Activated CD4-positive, alpha-beta T cell treated with anti-CD3 and anti-CD28 coated beads for 36 hours (primary cell): ENCODE data around the gene PIP5K1B. TPM values are rescaled to one million over a fixed set of nuclear protein-coding genes. Genes with fewer than 3 reads are reported as not detected.
A peak's percentile ranks its signal among the peaks of the same experiment; 100 is the strongest.

Experiments
- ATAC-seq: fragments of 200-7000 bp; cut with Tn5 transposase; one replicate; pipeline ENCODE4 v1.10.0; 2021; ENCODE audit warnings: mild to moderate bottlenecking, moderate library complexity
- CTCF ChIA-PET: fragments of 350-600 bp; sonication (Branson Sonifier 250); formaldehyde crosslinking; loops from one replicate; lab custom pipeline; 2021; ENCODE audit warnings: antibody characterized with exemption; lab: Charles Lee
- POLR2A ChIA-PET: fragments of 350-600 bp; sonication (Branson Sonifier 250); formaldehyde crosslinking; loops from one replicate; lab custom pipeline; 2021; ENCODE audit warnings: antibody characterized with exemption, inconsistent platforms; lab: Charles Lee
- DNase-seq: peaks from one replicate; pipeline ENCODE4 v3.0.0-alpha.2; 2020
- H3K27ac Mint-ChIP-seq: one replicate; pipeline ENCODE4 v1.8.0; 2021; ENCODE audit warnings: mixed read lengths
- H3K27me3 Mint-ChIP-seq: one replicate; pipeline ENCODE4 v1.8.0; 2021; ENCODE audit warnings: mixed read lengths
- H3K36me3 Mint-ChIP-seq: one replicate; pipeline ENCODE4 v1.8.0; 2021; ENCODE audit warnings: low read depth, mixed read lengths
- H3K4me1 Mint-ChIP-seq: one replicate; pipeline ENCODE4 v1.8.0; 2021; ENCODE audit warnings: mixed read lengths
- H3K4me3 Mint-ChIP-seq: one replicate; pipeline ENCODE4 v1.8.0; 2021; ENCODE audit warnings: mild to moderate bottlenecking, moderate library complexity, mixed read lengths
- H3K9me3 Mint-ChIP-seq: one replicate; pipeline ENCODE4 v1.8.0; 2021; ENCODE audit warnings: low read depth, mixed read lengths
- intact Hi-C, 2 experiments: fragments of 100-400 bp; cut with DNase I in 1 of 2; cut with micrococcal nuclease in 1 of 2; formaldehyde crosslinking; loops; one replicate each; pipeline versions ENCODE4 v1.14.2 to v1.15.1; 2022 to 2024; cut with DNase I, micrococcal nuclease
- total RNA-seq, 2 experiments: library from RNA; stranded (reverse); gene quantifications; one replicate each; pipeline ENCODE4 v1.2.3, GENCODE V29; 2021

PIP5K1B gene
- total RNA-seq, 2 experiments from 2014 or later: 1.6 TPM

GRCh38 chr9:68838245-68838644 is 133.2 kb downstream of the PIP5K1B start:
- H3K4me1 Mint-ChIP-seq: no peaks in the 10 kb centered on the region
- CTCF ChIA-PET: no interaction called here
- DNase-seq (no peak), ATAC-seq (no peak)
- no peaks in the 10 kb centered on the region for H3K9me3 Mint-ChIP-seq
- no peaks in the 10 kb centered on the region for H3K36me3 Mint-ChIP-seq
- POLR2A ChIA-PET: no interaction called here
- intact Hi-C loops: no loop called here
- H3K27me3 Mint-ChIP-seq: peaks cover 2% of the 10 kb centered on the region
- H3K4me3 Mint-ChIP-seq: no peak overlapping the region
- no peak overlapping the region for H3K27ac Mint-ChIP-seq

GRCh38 chr9:68841276-68842052 is 136.4 kb downstream of the PIP5K1B start:
- ChIA-PET CTCF (no interaction called here), POLR2A (no interaction called here)
- no peak for DNase-seq
- no peak for ATAC-seq
- peaks cover 4% of the 10 kb centered on the region for H3K4me1 Mint-ChIP-seq
- H3K9me3 Mint-ChIP-seq: no peaks in the 10 kb centered on the region
- H3K27ac Mint-ChIP-seq: no peak overlapping the region
- intact Hi-C loops: loop anchor here in 1 of 2 experiments (10.0 kb wide), 1 partner anchor 257 kb away; no protein-coding TSS in a partner anchor
- H3K27me3 Mint-ChIP-seq: peaks cover 2% of the 10 kb centered on the region
- no peak overlapping the region for H3K4me3 Mint-ChIP-seq
- H3K36me3 Mint-ChIP-seq: no peaks in the 10 kb centered on the region

DNA sequence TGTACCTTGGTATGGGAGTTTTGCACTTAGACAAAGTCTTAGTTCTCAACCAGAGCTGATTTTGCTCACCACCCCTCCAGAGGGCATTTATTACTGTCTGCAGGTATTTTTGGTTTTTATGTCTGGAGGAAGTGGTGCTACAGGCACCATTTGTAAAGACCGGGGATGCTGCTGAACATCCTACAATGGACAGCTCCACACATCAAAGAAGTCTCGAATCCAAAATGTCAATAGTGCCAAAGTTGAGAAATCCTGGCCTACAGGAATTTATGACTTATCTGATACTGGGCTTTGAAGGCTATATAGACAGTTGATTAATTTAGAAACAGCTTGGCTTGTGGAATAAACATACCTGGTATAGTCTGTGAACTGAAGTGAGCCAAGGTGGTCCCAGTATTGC is 137.5 kb downstream of the PIP5K1B start:
- ChIA-PET CTCF (interaction anchor here (1.1 kb wide), 1 partner anchor 31 kb away, joined by 3 read pairs; no protein-coding TSS in a partner anchor), POLR2A (no interaction called here)
- H3K4me1 Mint-ChIP-seq: peaks cover 4% of the 10 kb centered on the region
- H3K36me3 Mint-ChIP-seq: no peaks in the 10 kb centered on the region
- H3K9me3 Mint-ChIP-seq: no peaks in the 10 kb centered on the region
- H3K4me3 Mint-ChIP-seq: no peak overlapping the region
- intact Hi-C loops: loop anchor here in 1 of 2 experiments (10.0 kb wide), 1 partner anchor 258 kb away; no protein-coding TSS in a partner anchor
- ATAC-seq: no peak
- no peak for DNase-seq
- H3K27me3 Mint-ChIP-seq: peaks cover 2% of the 10 kb centered on the region
- H3K27ac Mint-ChIP-seq: no peak overlapping the region

- no peak overlapping the region for H3K27ac Mint-ChIP-seq
- H3K4me3 Mint-ChIP-seq: no peak overlapping the region
- H3K9me3 Mint-ChIP-seq: no peaks in the 10 kb centered on the region
- ChIA-PET POLR2A (no interaction called here), CTCF (interaction anchor here (1.1 kb wide), 1 partner anchor 32 kb away, joined by 3 read pairs; no protein-coding TSS in a partner anchor)
- peaks cover 4% of the 10 kb centered on the region for H3K4me1 Mint-ChIP-seq
- H3K36me3 Mint-ChIP-seq: no peaks in the 10 kb centered on the region
- ATAC-seq: no peak
- peaks cover 2% of the 10 kb centered on the region for H3K27me3 Mint-ChIP-seq
- intact Hi-C loops: loop anchor here in 1 of 2 experiments (10.0 kb wide), 1 partner anchor 258 kb away; no protein-coding TSS in a partner anchor
- no peak for DNase-seq
These were observed 138.2 kb downstream of the PIP5K1B start for GRCh38 chr9:68843239-68843638.

DNA sequence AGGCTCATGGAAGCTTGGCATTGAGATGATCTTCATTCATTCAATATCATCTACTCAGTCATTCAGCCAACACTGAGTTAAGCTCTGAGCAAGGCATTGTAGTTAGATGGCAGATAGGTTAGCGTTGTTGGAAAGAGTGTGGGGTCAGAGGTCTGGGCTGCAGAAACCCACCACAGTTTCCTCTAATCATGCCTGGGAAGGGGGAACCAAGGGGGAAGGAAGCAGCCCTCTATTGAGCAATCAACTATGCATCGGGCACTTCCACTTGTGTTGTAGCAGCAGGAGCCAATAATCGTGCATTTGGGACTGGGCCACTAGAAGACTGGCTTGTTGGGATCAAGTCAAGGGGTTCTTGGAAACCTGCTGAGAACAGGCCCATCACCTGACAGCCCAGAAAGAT is 139.1 kb downstream of the PIP5K1B start:
- POLR2A ChIA-PET: no interaction called here
- Mint-ChIP-seq H3K4me3 (no peak overlapping the region), H3K9me3 (no peaks in the 10 kb centered on the region), H3K4me1 (peaks cover 4% of the 10 kb centered on the region), H3K27ac (no peak overlapping the region), H3K36me3 (no peaks in the 10 kb centered on the region), H3K27me3 (peaks cover under 1% of the 10 kb centered on the region)
- intact Hi-C loops: loop anchor here in 1 of 2 experiments (10.0 kb wide), 1 partner anchor 259 kb away; no protein-coding TSS in a partner anchor
- CTCF ChIA-PET: interaction anchor here (0.6 to 1.8 kb wide), 3 partner anchors 25 to 94 kb away, joined by 3 to 4 read pairs (median 3); no protein-coding TSS in a partner anchor
- ATAC-seq (no peak), DNase-seq (no peak)

- no peaks in the 10 kb centered on the region for H3K27me3 Mint-ChIP-seq
- ATAC-seq (no peak), DNase-seq (peak; percentile 52)
- no peaks in the 10 kb centered on the region for H3K9me3 Mint-ChIP-seq
- no peak overlapping the region for H3K27ac Mint-ChIP-seq
- intact Hi-C loops: loop anchor here in 1 of 2 experiments (10.0 kb wide), 1 partner anchor 260 kb away; no protein-coding TSS in a partner anchor
- no peaks in the 10 kb centered on the region for H3K36me3 Mint-ChIP-seq
- H3K4me3 Mint-ChIP-seq: no peak overlapping the region
- H3K4me1 Mint-ChIP-seq: peaks cover 4% of the 10 kb centered on the region
- ChIA-PET CTCF (interaction anchor here (0.6 to 1.8 kb wide), 5 partner anchors 25 to 160 kb away, joined by 3 to 4 read pairs (median 3); no protein-coding TSS in a partner anchor), POLR2A (no interaction called here)
These were observed 139.9 kb downstream of the PIP5K1B start for GRCh38 chr9:68844631-68845612.

- ChIA-PET CTCF (interaction anchor here (0.9 kb wide), 1 partner anchor 119 kb away, joined by 3 read pairs; no protein-coding TSS in a partner anchor), POLR2A (no interaction called here)
- ATAC-seq (no peak), DNase-seq (no peak)
- peaks cover 4% of the 10 kb centered on the region for H3K4me1 Mint-ChIP-seq
- H3K27ac Mint-ChIP-seq: no peak overlapping the region
- H3K27me3 Mint-ChIP-seq: no peaks in the 10 kb centered on the region
- no peaks in the 10 kb centered on the region for H3K9me3 Mint-ChIP-seq
- intact Hi-C loops: loop anchor here in 1 of 2 experiments (10.0 kb wide), 1 partner anchor 263 kb away; no protein-coding TSS in a partner anchor
- H3K36me3 Mint-ChIP-seq: no peaks in the 10 kb centered on the region
- no peak overlapping the region for H3K4me3 Mint-ChIP-seq
These were observed 142.7 kb downstream of the PIP5K1B start for GRCh38 chr9:68847765-68848164.

DNA sequence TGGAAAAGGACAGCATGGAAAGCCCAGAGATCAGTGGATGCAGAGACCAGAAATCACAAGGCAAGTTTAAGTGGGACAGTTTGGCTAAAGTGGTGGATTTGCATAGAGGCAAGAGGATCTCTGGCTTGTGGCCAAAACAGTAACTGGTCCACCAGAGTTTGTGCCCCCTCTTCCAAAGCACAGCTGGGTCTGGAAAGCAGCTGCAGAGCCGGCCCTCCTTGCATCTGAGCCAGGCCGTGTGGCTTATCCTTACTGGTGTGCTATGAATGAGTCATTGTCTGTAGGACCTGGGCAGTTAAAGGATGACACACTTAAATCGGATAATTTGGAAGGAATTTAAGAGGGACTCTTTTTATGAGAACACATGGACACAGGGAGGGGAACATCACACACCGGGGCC is 146.6 kb downstream of the PIP5K1B start:
- Mint-ChIP-seq H3K9me3 (no peaks in the 10 kb centered on the region), H3K4me3 (no peak overlapping the region), H3K4me1 (no peaks in the 10 kb centered on the region), H3K27ac (no peak overlapping the region), H3K36me3 (no peaks in the 10 kb centered on the region), H3K27me3 (peaks cover 3% of the 10 kb centered on the region)
- intact Hi-C loops: no loop called here
- POLR2A ChIA-PET: no interaction called here
- ATAC-seq (no peak), DNase-seq (no peak)
- CTCF ChIA-PET: no interaction called here

DNA sequence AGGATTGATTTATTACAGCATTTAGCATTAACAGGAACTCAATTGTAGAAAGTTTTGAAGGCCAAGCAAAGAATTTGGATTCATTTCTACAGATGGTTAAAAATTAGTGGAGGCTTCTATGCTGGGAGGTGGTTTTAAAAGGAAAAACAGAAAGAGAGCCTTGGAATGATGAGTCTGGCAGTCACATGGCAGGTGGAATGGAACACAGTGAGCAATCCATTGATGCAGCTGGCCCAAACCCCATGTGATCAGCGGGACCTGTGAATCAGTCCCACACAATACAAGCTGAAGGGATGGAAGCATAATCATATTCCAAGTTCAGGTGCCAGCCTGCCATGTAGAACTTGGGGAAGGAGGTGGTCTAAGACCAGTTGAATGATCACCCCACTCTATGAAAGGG is 147.9 kb downstream of the PIP5K1B start:
- Mint-ChIP-seq H3K27ac (no peak overlapping the region), H3K4me1 (no peaks in the 10 kb centered on the region), H3K36me3 (no peaks in the 10 kb centered on the region), H3K9me3 (no peaks in the 10 kb centered on the region), H3K27me3 (peaks cover 5% of the 10 kb centered on the region), H3K4me3 (no peak overlapping the region)
- DNase-seq (no peak), ATAC-seq (no peak)
- intact Hi-C loops: no loop called here
- ChIA-PET POLR2A (no interaction called here), CTCF (no interaction called here)

GRCh38 chr9:68859347-68859746 is 154.3 kb downstream of the PIP5K1B start:
- H3K4me1 Mint-ChIP-seq: no peaks in the 10 kb centered on the region
- ChIA-PET CTCF (interaction anchor here (0.5 to 1.6 kb wide), 2 partner anchors 11 to 133 kb away, joined by 3 to 4 read pairs; no protein-coding TSS in a partner anchor), POLR2A (no interaction called here)
- ATAC-seq (no peak), DNase-seq (no peak)
- no peak overlapping the region for H3K27ac Mint-ChIP-seq
- no peak overlapping the region for H3K4me3 Mint-ChIP-seq
- peaks cover 8% of the 10 kb centered on the region for H3K27me3 Mint-ChIP-seq
- H3K36me3 Mint-ChIP-seq: no peaks in the 10 kb centered on the region
- intact Hi-C loops: no loop called here
- no peaks in the 10 kb centered on the region for H3K9me3 Mint-ChIP-seq

DNA sequence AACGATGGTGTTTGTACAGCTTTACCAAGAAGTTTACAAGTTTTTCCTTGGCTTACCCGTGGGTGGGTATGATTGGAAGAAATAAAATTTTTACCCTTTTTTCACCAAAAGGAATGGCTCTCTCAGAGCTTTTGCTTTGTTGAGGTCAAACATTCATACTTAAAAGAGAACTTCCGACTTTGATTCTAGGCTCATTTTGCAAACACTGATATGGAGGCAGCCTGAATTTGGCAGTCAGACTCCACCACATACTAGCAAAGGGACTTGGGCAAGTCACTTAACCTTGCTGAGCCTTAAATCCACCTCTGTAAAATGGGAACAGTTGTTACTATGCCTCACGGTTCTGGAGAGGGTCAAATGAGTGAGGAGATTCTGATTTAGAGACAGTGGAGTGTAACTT is 155.4 kb downstream of the PIP5K1B start:
- H3K27me3 Mint-ChIP-seq: peaks cover 8% of the 10 kb centered on the region
- ATAC-seq (no peak), DNase-seq (no peak)
- intact Hi-C loops: no loop called here
- ChIA-PET CTCF (interaction anchor here (1.6 kb wide), 1 partner anchor 12 kb away, joined by 3 read pairs; no protein-coding TSS in a partner anchor), POLR2A (no interaction called here)
- no peaks in the 10 kb centered on the region for H3K4me1 Mint-ChIP-seq
- H3K4me3 Mint-ChIP-seq: no peak overlapping the region
- no peaks in the 10 kb centered on the region for H3K36me3 Mint-ChIP-seq
- no peaks in the 10 kb centered on the region for H3K9me3 Mint-ChIP-seq
- H3K27ac Mint-ChIP-seq: no peak overlapping the region
